ENCODE measurements around the gene NCEH1.

DNA sequence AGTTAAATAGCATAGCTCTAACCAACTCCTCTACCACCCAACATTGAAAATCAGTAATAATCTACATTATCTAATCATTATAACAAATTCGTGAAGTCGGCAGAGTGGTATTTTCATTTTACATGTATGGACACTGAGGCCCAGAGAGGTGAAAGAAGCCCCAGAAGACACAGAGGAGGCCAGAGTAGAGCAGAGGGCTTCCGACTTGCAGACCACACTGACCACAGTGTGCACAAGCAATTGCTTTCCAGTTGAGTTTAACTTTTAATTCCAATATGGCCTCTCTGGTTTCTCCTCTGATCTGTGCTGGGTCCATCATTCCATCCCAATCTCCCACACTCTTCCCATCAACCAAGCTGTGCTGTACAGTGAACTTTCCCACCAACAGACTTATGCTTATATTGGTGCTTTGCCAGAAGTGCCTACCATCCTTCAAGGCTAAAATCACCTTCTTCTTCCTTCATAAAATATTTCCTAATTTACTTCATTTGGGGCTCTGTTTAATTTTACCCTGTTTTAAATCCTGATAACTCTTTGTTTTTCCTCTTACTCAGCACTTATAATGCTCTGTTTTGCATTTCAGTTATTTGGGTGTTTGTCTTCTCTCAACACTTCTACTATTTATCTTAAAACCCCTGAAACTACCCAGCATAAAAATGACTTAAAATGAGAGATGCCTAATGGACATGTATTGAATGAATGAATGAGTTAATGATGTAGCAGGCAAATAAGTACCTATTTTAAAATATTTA, 105.8 kb downstream of the NCEH1 start:
- TF ChIP-seq TEF (CRISPR knock-in tag; IDR thresholded peaks at IDR 0.05) (no peak), POLR2AphosphoS2 (IDR thresholded peaks at IDR 0.05; ENCODE audit: low read depth, low read length) (no peak), FOSL1 (CRISPR knock-in tag; IDR thresholded peaks at IDR 0.05; ENCODE audit: borderline replicate concordance) (no peak), RAD51 (IDR thresholded peaks at IDR 0.05; ENCODE audit: borderline replicate concordance) (no peak), GABPA (IDR thresholded peaks at IDR 0.05; ENCODE audit: low read depth, low read length) (no peak), GABPA (CRISPR knock-in tag; IDR thresholded peaks at IDR 0.05; ENCODE audit: low read depth) (no peak), PRDM15 (CRISPR knock-in tag; IDR thresholded peaks at IDR 0.05) (no peak), SMAD3 (CRISPR knock-in tag; IDR thresholded peaks at IDR 0.05) (no peak)
- TF ChIP-seq, protein P1, sequence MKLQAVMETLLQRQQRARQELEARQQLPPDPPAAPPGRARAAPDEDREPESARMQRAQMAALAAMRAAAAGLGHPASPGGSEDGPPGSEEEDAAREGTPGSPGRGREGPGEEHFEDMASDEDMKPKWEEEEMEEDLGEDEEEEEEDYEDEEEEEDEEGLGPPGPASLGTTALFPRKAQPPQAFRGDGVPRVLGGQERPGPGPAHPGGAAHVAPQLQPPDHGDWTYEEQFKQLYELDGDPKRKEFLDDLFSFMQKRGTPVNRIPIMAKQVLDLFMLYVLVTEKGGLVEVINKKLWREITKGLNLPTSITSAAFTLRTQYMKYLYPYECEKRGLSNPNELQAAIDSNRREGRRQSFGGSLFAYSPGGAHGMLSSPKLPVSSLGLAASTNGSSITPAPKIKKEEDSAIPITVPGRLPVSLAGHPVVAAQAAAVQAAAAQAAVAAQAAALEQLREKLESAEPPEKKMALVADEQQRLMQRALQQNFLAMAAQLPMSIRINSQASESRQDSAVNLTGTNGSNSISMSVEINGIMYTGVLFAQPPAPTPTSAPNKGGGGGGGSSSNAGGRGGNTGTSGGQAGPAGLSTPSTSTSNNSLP (IDR thresholded peaks at IDR 0.05; ENCODE audit: low read depth, low read length): no peak
